Stimulated activated CD8-positive, alpha-beta memory T cell treated with anti-CD3 and anti-CD28 coated beads, Interleukin-15, amount 100 ng/mL, for 1 hour (primary cell): ENCODE data around the gene NDUFB11.
"Not testable (repeated sequence)": the region's sequence is repeated elsewhere in the genome, so short reads cannot be mapped to it uniquely, and the experiment has no call there.

Source experiments
- DNase-seq: peaks from one replicate; pipeline ENCODE4 v3.0.0-alpha.2; 2020; ENCODE audit warnings: low read depth

Gene NDUFB11

GRCh38 chrX:47146121-47146935, 1.8 kb upstream of the NDUFB11 start:
- no peak for DNase-seq

DNA sequence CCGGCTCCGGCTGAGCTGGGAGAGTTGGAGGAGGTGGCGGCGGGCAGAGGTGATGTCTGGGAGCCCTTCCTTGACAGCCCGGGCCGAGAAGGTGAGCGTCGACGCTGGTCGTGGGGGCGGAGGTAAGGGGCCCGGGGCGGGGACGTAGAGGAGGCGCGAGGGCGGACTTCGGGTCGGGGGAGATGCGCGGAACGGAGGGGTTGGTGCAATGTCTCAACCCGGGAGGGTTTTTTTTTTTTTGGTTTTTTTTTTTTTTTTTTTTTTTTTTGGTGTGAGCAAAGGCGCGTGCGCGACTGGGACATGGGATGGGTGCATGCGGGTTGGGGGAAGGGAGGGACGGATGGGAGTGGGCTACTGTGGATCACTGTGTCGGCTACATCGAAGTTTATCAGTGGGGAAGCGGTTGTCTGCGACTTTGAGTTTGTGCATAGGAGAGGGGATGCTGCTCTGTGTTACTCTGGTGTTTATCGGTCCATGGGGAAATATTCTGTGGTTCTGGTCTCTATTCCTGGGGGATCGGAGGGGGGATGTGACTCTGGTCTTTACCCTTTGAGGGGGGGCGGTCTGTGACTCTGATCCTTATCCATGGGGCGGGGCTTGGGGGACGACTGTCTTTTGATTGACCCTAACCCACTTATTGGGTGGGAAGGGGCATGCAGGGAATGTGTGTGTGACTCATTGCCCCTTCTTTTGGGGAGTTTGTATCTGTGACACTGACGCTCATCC, 1.1 kb upstream of the NDUFB11 start:
- DNase-seq = no peak

DNA sequence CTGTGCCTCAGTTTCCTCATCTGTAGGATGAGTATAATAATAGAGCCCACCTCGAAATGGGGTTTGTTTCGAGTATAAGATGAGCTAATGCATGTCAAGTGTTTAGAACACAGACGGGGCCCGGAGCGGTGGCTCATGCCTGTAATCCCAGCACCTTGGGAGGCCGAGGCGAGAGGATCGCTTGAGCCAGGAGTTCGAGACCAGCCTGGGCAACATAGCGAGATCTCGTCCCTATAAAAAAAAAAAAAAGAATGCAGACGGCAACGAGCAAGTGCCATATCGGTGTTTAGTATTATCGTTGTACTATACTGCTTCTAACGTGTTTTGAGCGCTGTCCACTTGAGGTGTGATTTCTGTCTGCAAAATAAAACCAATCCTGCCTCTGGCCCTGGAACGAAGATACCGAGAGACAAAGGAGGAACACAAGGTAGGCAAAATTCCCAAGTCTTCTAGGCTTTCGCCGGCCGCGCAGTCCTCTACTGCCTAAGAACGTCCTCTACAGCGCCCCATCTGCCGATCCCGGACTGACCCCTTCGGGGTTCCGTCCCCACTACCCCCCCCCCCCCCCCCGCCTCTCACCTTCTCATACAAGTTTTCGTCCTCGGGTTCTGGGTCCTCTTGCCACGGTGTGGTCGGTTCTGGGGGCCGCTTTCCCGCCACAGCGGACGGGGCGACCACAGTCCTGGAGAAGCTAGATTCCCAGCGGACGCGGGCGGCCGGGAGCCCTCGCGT, 442 bp downstream of the NDUFB11 start:
- no peak for DNase-seq

- DNase-seq = no peak
Observed at GRCh38 chrX:47138171-47138570, 6.3 kb downstream of the NDUFB11 start.

DNA sequence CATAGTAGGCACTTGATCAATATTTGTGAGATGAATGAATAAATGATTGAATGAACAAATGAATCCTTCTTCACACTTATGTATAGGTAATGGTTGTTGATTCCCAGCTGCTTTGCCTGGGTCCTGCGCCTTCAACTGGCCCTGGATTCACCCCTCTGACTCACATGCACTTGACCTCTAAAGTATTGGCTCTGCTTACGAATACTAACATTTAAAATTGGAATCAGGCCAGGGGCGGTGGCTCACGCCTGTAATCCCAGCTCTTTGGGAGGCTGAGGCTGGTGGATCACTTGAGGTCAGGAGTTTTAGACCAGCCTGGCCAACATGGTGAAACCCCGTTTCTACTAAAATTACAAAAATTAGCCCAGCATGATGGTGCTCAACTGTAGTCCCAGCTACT, 8.9 kb downstream of the NDUFB11 start:
- DNase-seq = not testable (repeated sequence)

DNA sequence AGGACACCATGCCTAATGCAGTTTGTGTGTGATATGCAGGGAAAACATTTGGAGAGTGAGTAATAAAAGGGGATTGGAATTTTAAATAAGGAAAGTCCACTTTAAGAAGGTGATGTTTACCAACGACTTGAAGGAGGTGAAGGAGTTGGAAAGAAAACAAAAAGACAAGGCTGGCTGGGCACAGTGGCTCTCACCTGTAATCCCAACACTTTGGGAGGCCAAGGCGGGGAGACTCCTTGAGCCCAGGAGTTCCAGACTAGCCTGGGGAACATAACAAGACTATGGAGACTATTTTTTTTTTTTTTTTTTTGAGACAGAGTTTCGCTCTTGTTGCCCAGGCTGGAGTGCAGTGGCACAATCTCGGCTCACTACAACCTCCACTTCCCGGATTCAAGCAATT, 11.0 kb downstream of the NDUFB11 start:
- DNase-seq = no peak

GRCh38 chrX:47129899-47130358, 14.6 kb downstream of the NDUFB11 start:
- DNase-seq = no peak

DNA sequence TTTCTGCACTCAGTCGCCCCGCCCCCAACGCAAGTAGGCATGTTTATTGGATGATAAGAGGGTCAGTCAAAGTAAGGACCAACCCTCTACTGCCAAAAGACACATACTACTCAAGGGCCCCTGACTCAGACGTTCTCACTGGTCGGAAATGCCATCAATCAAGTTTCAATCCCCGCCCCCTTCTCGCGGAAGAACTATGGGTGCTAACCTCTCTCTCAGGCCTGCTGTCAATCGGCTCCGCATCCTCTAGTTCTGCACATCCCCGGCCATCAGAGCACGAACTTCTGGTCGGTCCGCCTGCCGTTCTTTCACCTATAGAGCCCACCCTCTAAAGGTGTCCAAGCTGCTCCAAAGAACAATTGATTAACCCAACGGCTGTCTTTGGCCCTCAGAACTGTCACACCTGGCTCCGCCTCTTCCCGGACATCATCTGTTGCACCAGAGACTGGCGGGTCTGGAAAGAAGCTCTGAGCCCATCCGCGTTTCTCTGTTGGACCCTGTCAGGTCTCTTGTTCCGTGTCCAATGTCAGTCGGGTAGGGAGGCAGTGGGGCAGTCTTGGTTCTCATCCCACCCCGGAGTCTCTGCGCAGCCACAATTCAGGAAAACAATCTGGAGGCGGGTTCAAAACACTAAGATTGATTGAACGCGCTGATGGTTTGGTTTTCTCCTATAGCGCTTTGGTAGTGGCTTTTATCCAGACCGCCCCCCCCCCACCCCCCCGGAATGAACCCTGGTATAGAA, 15.2 kb downstream of the NDUFB11 start:
- DNase-seq = peak; percentile 75

DNA sequence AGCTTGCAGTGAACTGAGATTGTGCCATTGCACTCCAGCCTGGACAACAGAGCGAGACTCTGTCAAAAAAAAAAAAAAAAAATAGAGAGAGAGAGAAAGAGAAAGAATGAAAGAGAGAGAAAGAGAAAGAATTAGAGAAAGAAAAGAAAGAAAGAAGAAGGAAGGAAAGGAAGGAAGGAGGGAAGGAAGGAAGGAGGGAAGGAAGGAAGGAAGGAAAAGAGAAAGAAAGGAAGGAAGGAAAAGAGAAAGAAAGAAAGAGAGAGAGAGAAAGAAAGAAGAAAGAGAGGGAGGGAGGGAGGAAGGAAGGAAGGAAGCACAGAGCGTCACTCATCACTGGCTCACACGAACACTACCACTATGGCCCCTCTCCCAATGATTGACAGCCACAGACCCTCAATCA, 20.0 kb downstream of the NDUFB11 start:
- not testable (repeated sequence) for DNase-seq

- not testable (repeated sequence) for DNase-seq
Observed at GRCh38 chrX:47116551-47117110, 27.9 kb downstream of the NDUFB11 start.

GRCh38 chrX:47112316-47112954, 32.1 kb downstream of the NDUFB11 start:
- no peak for DNase-seq

DNA sequence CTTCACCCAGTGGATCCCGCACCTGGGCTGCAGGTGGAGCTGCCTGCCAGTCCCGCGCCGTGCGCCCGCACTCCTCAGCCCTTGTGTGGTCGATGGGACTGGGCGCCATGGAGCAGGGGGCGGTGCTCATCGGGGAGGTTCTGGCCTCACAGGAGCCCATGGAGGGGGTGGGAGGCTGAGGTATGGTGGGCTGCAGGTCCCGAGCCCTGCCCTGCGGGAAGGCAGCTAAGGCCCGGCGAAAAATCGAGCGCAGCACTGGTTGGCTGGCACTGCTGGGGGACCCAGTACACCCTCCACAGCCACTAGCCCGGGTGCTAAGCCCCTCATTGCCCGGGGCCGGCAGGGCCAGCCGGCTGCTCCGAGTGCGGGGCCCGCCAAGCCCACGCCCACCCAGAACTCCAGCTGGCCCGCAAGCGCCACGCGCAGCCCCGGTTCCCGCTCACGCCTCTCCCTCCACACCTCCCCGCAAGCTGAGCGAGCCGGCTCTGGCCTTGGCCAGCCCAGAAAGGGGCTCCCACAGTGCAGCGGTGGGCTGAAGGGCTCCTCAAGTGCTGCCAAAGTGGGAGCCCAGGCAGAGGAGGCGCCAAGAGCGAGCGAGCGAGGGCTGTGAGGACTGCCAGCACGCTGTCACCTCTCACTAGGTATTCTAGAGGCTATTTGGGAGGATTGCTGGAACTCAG, 33.4 kb downstream of the NDUFB11 start:
- not testable (repeated sequence) for DNase-seq

DNA sequence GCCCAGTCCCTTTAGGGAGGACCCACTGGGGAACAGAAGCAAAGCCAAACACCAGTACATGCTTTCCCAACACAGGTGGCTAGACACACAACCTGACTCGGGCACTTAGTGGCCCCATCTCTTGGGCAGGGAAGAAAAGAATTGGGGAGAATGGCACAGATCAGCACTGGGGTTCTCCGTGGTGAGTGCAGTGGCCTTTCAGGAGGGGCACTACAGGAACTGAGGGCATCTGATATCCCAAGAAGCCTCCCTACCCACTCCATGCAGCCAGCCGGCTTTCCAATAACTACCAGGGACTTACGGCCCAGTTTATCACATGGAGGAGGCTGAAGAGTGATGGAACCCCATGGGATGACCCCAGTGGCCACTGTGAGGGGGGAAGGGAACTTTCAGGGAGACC, 43.3 kb downstream of the NDUFB11 start:
- DNase-seq = no peak

GRCh38 chrX:47098338-47099094, 46.0 kb downstream of the NDUFB11 start:
- no peak for DNase-seq

- no peak for DNase-seq
Observed at GRCh38 chrX:47097018-47097417, 47.5 kb downstream of the NDUFB11 start.

- DNase-seq = no peak
Observed at GRCh38 chrX:47093860-47094259, 50.6 kb downstream of the NDUFB11 start.

DNA sequence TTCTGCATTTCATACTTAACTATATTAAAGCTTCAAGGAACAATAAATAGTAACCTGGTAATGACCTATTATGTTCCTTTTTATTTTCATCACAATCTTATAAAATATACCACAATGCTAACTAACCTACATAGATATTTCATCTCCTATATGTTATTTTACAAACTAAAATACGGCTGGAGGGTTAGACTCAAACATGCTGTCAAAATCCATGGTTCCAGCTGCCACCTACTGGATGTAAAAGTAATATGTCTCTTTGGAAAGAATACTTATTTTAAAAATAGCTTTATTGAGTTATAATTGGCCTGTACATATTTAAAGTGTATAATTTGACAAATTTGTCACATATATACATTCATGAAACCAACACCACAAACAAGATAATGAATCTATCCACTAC, 51.3 kb downstream of the NDUFB11 start:
- DNase-seq = no peak
